Uterus (tissue), 4 donors: ENCODE results near the gene DPH7. TPM values are rescaled to one million over a fixed set of nuclear protein-coding genes. Genes with fewer than 3 reads are reported as not detected.

ENCODE experiments used
- DNase-seq, 2 donors: peaks; one replicate each; pipeline ENCODE4 v3.0.0-alpha.2; 2019 to 2020
- H3K27ac ChIP-seq, 2 donors: fragments of 200-600 bp; sonication (generic); 1 replicate in 1 of 2; 2 replicates in 1 of 2; pipeline ENCODE4 v1.5.1; 2016 to 2018
- H3K27me3 ChIP-seq, 2 donors: fragments of 200-600 bp; sonication (generic); one replicate each; pipeline ENCODE4 v1.5.1; 2018 to 2019; ENCODE audit warnings: control low read depth in 1 of 2
- H3K36me3 ChIP-seq, 2 donors: fragments of 200-600 bp; sonication (generic); one replicate each; pipeline ENCODE4 v1.5.1; 2019; ENCODE audit warnings: control low read depth in 1 of 2
- H3K4me1 ChIP-seq, 2 donors: fragments of 200-600 bp; sonication (generic); one replicate each; pipeline ENCODE4 v1.5.1; 2018 to 2019; ENCODE audit warnings: control low read depth in 1 of 2
- H3K4me3 ChIP-seq, 2 donors: fragments of 200-600 bp; sonication (generic); 1 replicate in 1 of 2; 2 replicates in 1 of 2; pipeline ENCODE4 v1.5.1; 2018 to 2019; ENCODE audit warnings: mild to moderate bottlenecking in 1 of 2
- H3K9me3 ChIP-seq, 2 donors: fragments of 200-600 bp; sonication (generic); one replicate each; pipeline ENCODE4 v1.5.1; 2019; ENCODE audit warnings: control low read depth in 1 of 2
- POLR2A ChIP-seq, 2 donors: fragments of 450-650 bp; IDR thresholded peaks; one replicate each; pipeline ENCODE4 v1.6.1; 2016; ENCODE audit warnings: antibody characterized with exemption in 2 of 2, mild to moderate bottlenecking in 1 of 2, moderate library complexity in 1 of 2
- intact Hi-C: fragments of 100-400 bp; cut with DNase I; formaldehyde crosslinking; loops from one replicate; pipeline ENCODE4 v1.15.1; 2023; ENCODE audit warnings: low total_unique reads
- total RNA-seq, 4 donors: library from RNA; depleted of rRNA in 3 of 4; stranded (reverse); fragments of >200 nt in 3 of 4; gene quantifications; one replicate each; pipeline versions ENCODE4 v1.1.0 to v1.2.4, GENCODE V29; 2014 to 2023
- TF ChIP-seq, protein P1 (sequence below), 4 experiments: fragments of 200-600 bp in 2 of 4; fragments of 450-650 bp in 2 of 4; sonication (generic) in 2 of 4; IDR thresholded peaks; one replicate each; pipeline ENCODE4 v1.5.1; 2016 to 2019; ENCODE audit warnings: antibody characterized with exemption in 4 of 4, mild to moderate bottlenecking in 2 of 4, moderate library complexity in 1 of 4
- donor health status: DM: yes; HTN: yes; CAD: no.

Gene DPH7
- total RNA-seq, 4 donors from 2014 or later = 31.3 to 42.4 (median 38.4) TPM

DNA sequence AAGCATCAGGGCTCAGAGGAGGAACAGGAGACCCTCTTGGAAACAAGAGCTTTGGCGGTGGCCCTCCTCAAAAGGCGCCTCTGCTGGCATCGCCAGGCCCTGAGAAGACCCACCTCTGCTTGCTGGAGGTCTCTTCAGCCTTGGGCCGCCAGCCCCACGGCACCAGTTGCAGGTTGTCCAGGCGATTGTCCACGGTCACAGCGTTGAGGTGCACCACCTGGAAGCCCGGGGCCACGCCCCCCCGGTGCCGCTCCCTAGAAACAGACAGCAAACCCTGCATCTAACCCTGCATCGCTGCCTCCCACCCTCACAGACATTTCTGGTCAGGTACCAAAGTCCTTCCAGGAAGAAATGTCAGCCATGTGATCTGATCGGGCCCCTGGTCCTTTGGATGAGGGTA is 8.1 kb upstream of the DPH7 start:
- Histone ChIP-seq H3K36me3 (no peaks in the 10 kb centered on the region), H3K9me3 (no peaks in the 10 kb centered on the region), H3K27me3 (no peaks in the 10 kb centered on the region), H3K4me3 (no peak overlapping the region), H3K4me1 (peaks cover 0 to 9% of the 10 kb centered on the region in 2 donors), H3K27ac (no peak overlapping the region)
- DNase-seq = no peak
- TF ChIP-seq, protein P1, sequence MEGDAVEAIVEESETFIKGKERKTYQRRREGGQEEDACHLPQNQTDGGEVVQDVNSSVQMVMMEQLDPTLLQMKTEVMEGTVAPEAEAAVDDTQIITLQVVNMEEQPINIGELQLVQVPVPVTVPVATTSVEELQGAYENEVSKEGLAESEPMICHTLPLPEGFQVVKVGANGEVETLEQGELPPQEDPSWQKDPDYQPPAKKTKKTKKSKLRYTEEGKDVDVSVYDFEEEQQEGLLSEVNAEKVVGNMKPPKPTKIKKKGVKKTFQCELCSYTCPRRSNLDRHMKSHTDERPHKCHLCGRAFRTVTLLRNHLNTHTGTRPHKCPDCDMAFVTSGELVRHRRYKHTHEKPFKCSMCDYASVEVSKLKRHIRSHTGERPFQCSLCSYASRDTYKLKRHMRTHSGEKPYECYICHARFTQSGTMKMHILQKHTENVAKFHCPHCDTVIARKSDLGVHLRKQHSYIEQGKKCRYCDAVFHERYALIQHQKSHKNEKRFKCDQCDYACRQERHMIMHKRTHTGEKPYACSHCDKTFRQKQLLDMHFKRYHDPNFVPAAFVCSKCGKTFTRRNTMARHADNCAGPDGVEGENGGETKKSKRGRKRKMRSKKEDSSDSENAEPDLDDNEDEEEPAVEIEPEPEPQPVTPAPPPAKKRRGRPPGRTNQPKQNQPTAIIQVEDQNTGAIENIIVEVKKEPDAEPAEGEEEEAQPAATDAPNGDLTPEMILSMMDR (IDR thresholded peaks at IDR 0.05) = no peak
- no peak for TF ChIP-seq POLR2A (IDR thresholded peaks at IDR 0.05)
- intact Hi-C loops = no loop called here

DNA sequence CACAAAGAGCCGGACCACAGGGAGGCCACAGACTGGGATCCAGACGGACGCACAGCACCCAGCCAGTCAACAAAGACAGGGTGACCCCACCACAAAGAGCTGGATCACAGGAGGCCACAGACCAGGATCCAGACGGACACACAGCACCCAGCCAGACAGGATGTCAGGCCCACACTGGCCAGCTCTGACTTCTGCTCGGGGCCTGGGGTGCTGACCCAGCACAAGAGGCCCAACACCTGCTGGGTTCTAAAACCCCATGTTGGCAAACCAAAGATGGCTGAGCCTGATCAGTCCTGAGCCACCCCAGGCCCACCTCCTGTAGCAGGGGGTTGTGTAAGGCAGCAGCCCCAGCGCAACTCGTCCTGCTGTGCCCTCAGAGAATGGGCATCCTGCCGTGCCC is 5.2 kb upstream of the DPH7 start:
- Histone ChIP-seq H3K9me3 (no peaks in the 10 kb centered on the region), H3K4me1 (peaks cover 0 to 5% of the 10 kb centered on the region in 2 donors), H3K27ac (no peak overlapping the region), H3K36me3 (no peaks in the 10 kb centered on the region), H3K27me3 (no peaks in the 10 kb centered on the region), H3K4me3 (no peak overlapping the region)
- no peak for DNase-seq
- intact Hi-C loops = no loop called here
- no peak for TF ChIP-seq POLR2A (IDR thresholded peaks at IDR 0.05)
- TF ChIP-seq, protein P1 (IDR thresholded peaks at IDR 0.05) = no peak

DNA sequence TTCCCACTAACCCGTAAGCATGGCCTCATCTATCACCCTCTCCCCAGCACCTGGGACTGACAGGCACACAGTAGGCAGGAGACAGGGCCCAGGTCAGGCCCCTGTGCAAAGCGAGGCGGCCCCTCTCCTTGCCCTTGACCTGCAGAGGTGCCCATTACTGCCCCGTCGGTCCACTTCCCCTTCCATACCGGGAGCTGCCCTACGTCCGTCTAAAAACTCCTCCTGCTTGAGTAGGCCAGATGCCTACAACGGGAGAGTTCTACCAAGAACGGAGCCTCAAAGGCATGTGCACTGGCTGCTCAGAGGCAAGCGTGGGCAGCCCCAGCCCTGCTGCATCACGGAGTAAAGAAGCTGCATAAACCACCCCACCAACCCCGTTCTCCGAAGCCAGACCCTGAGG is 4.6 kb upstream of the DPH7 start:
- no peak overlapping the region for H3K4me3 ChIP-seq
- DNase-seq = no peak
- TF ChIP-seq, protein P1 (IDR thresholded peaks at IDR 0.05) = no peak
- TF ChIP-seq POLR2A (IDR thresholded peaks at IDR 0.05) = no peak
- no peak overlapping the region for H3K27ac ChIP-seq
- intact Hi-C loops = no loop called here
- H3K36me3 ChIP-seq = no peaks in the 10 kb centered on the region
- H3K27me3 ChIP-seq = no peaks in the 10 kb centered on the region
- H3K9me3 ChIP-seq = no peaks in the 10 kb centered on the region
- peaks cover 0 to 5% of the 10 kb centered on the region in 2 donors for H3K4me1 ChIP-seq

DNA sequence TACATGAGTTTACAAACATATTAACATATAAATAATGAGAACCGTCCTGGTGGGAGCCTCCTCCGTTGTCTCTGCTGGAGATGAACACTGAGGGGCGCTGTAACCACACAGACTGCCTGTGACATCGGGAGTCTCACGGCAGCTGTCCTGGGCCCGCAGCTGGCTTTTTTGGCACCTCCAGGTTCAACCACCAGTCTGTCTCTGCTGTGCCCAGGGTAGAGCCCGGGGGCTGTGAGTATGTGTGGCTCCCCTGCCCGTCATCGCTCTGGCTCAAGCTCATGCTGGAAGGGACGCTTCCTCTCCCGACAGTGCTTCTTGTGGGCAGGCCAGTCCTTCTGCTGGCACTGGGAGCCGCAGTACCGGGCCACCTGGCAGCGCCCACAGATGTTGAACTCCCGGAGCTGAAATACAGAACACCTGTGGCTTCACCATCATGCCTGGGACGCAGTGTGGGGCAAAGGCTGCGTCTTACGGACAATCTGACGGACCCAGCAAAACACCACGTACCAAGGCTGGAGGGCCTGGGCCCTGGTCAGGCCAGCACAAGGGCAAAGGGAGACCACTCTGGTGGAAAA is 3.6 kb upstream of the DPH7 start:
- Histone ChIP-seq H3K36me3 (no peaks in the 10 kb centered on the region), H3K4me3 (no peak overlapping the region), H3K27me3 (no peaks in the 10 kb centered on the region), H3K9me3 (no peaks in the 10 kb centered on the region), H3K4me1 (peaks cover 4 to 5% of the 10 kb centered on the region in 2 donors), H3K27ac (no peak overlapping the region)
- DNase-seq = no peak
- intact Hi-C loops = no loop called here
- TF ChIP-seq, protein P1 (IDR thresholded peaks at IDR 0.05) = no peak
- TF ChIP-seq POLR2A (IDR thresholded peaks at IDR 0.05) = no peak

DNA sequence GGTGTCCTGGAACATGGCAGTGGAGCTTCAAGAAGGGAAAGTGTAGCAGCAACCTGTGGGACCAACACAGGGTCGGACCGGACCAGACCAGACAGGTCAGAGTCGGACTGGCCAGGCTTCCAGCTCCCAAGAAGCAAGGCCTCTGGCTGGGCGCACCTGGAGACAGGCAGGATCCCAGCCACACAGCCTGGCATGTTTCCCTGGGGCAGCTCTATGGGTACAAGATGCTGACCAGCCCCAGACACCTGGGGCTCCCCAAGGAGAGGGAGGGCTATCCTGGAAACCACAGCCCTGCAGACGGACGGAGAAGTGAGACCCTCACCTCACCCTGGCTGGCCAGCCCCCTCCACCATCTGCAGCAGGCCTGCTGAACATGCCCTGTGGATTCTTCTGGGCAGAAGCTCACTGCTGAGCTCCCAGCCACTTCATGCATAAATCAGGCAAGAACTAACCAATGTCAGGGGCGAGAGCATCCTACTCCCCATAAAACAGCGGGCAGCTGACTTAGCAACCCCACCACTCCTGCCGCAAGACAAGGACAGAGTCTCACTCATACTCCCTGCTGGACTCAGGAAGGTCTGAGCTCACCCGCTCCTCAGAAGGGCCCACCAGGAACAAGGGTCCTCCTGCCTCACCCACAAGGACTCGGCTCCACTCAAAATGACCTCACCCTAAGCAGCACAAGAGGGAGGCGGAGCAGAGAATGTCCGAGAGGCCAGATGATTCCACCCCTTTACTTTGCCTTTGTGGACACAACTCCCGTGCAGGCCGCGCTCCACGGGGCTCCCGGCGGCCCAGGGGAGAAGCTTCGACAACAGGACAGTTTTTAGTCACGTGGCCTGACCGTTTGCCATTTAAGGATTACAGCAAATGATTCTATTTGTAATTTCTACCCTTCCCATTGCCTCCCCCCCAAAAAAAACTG is 2.9 kb upstream of the DPH7 start:
- no peak for DNase-seq
- Histone ChIP-seq H3K27ac (no peak overlapping the region), H3K27me3 (no peaks in the 10 kb centered on the region), H3K4me1 (peaks cover 5% of the 10 kb centered on the region in 2 donors), H3K9me3 (no peaks in the 10 kb centered on the region), H3K36me3 (no peaks in the 10 kb centered on the region), H3K4me3 (no peak overlapping the region)
- intact Hi-C loops = no loop called here
- no peak for TF ChIP-seq POLR2A (IDR thresholded peaks at IDR 0.05)
- TF ChIP-seq, protein P1 (IDR thresholded peaks at IDR 0.05) = no peak
